Measurements from ENCODE around the gene OSBPL5.

DNA sequence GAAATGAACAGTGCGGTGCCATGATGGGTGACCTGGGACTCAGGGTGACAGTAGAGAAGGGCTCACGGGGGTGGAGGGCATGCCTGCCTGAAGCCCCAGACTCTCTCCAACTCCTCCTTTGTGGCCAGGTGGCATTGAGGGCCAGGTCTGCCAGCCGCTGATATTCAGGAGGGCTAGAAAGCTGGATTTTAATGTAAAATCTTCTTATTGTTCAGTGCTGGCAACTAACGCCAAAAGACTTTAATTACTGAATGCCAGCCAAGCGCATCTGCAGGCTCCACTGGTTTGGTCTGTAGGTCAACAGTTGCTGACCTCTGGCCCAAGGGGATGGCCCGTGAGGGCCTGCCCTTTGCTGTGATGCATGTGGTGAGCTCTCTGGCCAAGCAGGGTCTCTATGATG lies 43.2 kb upstream of the OSBPL5 start:
- TF ChIP-seq, protein P1, sequence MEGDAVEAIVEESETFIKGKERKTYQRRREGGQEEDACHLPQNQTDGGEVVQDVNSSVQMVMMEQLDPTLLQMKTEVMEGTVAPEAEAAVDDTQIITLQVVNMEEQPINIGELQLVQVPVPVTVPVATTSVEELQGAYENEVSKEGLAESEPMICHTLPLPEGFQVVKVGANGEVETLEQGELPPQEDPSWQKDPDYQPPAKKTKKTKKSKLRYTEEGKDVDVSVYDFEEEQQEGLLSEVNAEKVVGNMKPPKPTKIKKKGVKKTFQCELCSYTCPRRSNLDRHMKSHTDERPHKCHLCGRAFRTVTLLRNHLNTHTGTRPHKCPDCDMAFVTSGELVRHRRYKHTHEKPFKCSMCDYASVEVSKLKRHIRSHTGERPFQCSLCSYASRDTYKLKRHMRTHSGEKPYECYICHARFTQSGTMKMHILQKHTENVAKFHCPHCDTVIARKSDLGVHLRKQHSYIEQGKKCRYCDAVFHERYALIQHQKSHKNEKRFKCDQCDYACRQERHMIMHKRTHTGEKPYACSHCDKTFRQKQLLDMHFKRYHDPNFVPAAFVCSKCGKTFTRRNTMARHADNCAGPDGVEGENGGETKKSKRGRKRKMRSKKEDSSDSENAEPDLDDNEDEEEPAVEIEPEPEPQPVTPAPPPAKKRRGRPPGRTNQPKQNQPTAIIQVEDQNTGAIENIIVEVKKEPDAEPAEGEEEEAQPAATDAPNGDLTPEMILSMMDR (IDR thresholded peaks at IDR 0.05), result no peak
- no peak for TF ChIP-seq POLR2A (IDR thresholded peaks at IDR 0.05)
